ENCODE data around the gene ASB2.

- TF ChIP-seq CTCF (IDR thresholded peaks at IDR 0.05) (no peak), YY1 (IDR thresholded peaks at IDR 0.05; ENCODE audit: low read depth) (no peak), GABPA (IDR thresholded peaks at IDR 0.05; ENCODE audit: low read depth) (no peak), SMC3 (IDR thresholded peaks at IDR 0.05; ENCODE audit: low read depth, low read length) (no peak)
Measured at GRCh38 chr14:93991212-93991611, 14.8 kb upstream of the ASB2 start.

Measured in SK-N-SH (cell line).